ENCODE measurements around the gene SLC10A3. TPM values are rescaled to one million over a fixed set of nuclear protein-coding genes. Genes with fewer than 3 reads are reported as not detected.

SLC10A3 gene
- total and polyA plus RNA-seq, 10 of the 15 experiments (the other 5 are each of a cell fraction or from before 2014, with no cell fraction given): 1.7 to 23.5 (median 11.0) TPM

- H3K9ac ChIP-seq (ENCODE audit: control insufficient read depth, insufficient read depth, low read length): peak overlapping the region; percentile 75
- in situ Hi-C loops (cut with MboI) (no loop called here), intact Hi-C loops (cut with micrococcal nuclease; ENCODE audit: unreplicated experiment) (no loop called here)
- ATAC-seq (peak; percentile 9), FAIRE-seq (no peak), DNase-seq (ENCODE audit: low read depth, low spot score) (no peak)
- peaks cover 8% of the 10 kb centered on the region; the same call in 1 of the 2 replicates for H3K4me1 ChIP-seq (ENCODE audit: control insufficient read depth, insufficient read depth, low read length)
- H3K36me3 ChIP-seq (ENCODE audit: control insufficient read depth in 2 of 2, insufficient read depth in 2 of 2, low read length in 1 of 2): peaks cover 0 to 2% of the 10 kb centered on the region in 2 experiments; a peak in 2 of 4 replicates
- peak overlapping the region; percentile 77 for H3K4me2 ChIP-seq (ENCODE audit: control insufficient read depth, insufficient read depth)
- BruUV-seq (replicated peaks): no TSS peak
- peaks cover 21% of the 10 kb centered on the region for H3K79me2 ChIP-seq (ENCODE audit: control insufficient read depth, insufficient read depth, low read length)
- SMC1A ChIA-PET (ENCODE audit: uncharacterized antibody, unreplicated experiment): interaction anchor here (1.5 to 1.6 kb wide), 2 partner anchors 9 to 41 kb away, joined by 3 to 7 read pairs; no protein-coding TSS in a partner anchor
- RAD21 ChIA-PET (ENCODE audit: unreplicated experiment): interaction anchor here (1.4 to 1.5 kb wide), 2 partner anchors 11 to 41 kb away, joined by 4 read pairs; no protein-coding TSS in a partner anchor
- no peaks in the 10 kb centered on the region; the same call in 2 of the 3 replicates for H3K9me3 ChIP-seq (replicated peaks; ENCODE audit: control insufficient read depth, insufficient read depth, low read length)
- H4K20me1 ChIP-seq (ENCODE audit: control insufficient read depth, insufficient read depth): no peaks in the 10 kb centered on the region
- H3K4me3 ChIP-seq: peak overlapping the region; percentile 64
- POLR2A ChIA-PET: interaction anchor here (1.0 to 1.3 kb wide), 3 partner anchors 8 to 25 kb away, joined by 3 to 7 read pairs (median 4); partner anchors contain the start of gene LAGE3
- WGBS (ENCODE audit: insufficient coverage, insufficient replicate concordance, low lambda C conversion rate, missing lambda C conversion rate): 27% methylated on average over 35 of the region's 35 CpGs
- peak overlapping the region; percentile 42 for H3K27ac ChIP-seq (ENCODE audit: control insufficient read depth, insufficient read depth)
- H3K27me3 ChIP-seq (replicated peaks in 1 of 2; ENCODE audit: control insufficient read depth in 2 of 2, insufficient read depth in 2 of 2, low read length in 1 of 2): no peaks in the 10 kb centered on the region
- peak overlapping the region; percentile 19; the same call in 1 of the 2 replicates for H2AFZ ChIP-seq (ENCODE audit: control insufficient read depth, low read depth, low read length)
- CTCF ChIA-PET: interaction anchor here (2.1 kb wide), 1 partner anchor 41 kb away, joined by 6 read pairs; no protein-coding TSS in a partner anchor
- 0 out of 2 replicates have a peak, but pooled peaks have one; percentile 10 for TF ChIP-seq POLR2A (IDR thresholded peaks at IDR 0.05; ENCODE audit: low read depth, low read length)
- TF ChIP-seq KAT2A (conservative IDR thresholded peaks at IDR 0.05; ENCODE audit: control insufficient read depth, low read depth, low read length): no peak
- no peak for TF ChIP-seq MYB (IDR thresholded peaks at IDR 0.05; ENCODE audit: borderline replicate concordance, low read depth, low read length)
- TF ChIP-seq HDGF (IDR thresholded peaks at IDR 0.05): no peak
- TF ChIP-seq PRDM15 (CRISPR knock-in tag; IDR thresholded peaks at IDR 0.05): no peak
- no peak for TF ChIP-seq CREM (IDR thresholded peaks at IDR 0.05; ENCODE audit: low read depth)
- TF ChIP-seq NR2F1 (conservative IDR thresholded peaks at IDR 0.05): 0 out of 2 replicates have a peak, but pooled peaks have one; percentile 34
- no peak for TF ChIP-seq MTA2 (IDR thresholded peaks at IDR 0.05; ENCODE audit: low read depth)
- TF ChIP-seq IRF4 (IDR thresholded peaks at IDR 0.05; ENCODE audit: low read depth, low read length): no peak
- TF ChIP-seq ATF7 (IDR thresholded peaks at IDR 0.05; ENCODE audit: low read depth): no peak
- TF ChIP-seq EP300 (IDR thresholded peaks at IDR 0.05; ENCODE audit: borderline replicate concordance in 1 of 2, control insufficient read depth in 1 of 2, low read depth in 2 of 2, low read length in 2 of 2): no peak
- TF ChIP-seq NFXL1 (IDR thresholded peaks at IDR 0.05; ENCODE audit: borderline replicate concordance): no peak
Measured at GRCh38 chrX:154486052-154486395, 4.4 kb downstream of the SLC10A3 start.

Measured in GM12878 (cell line).